GM18508 (cell line): ENCODE data around the gene CCL25.

ENCODE experiments used
- ATAC-seq: cut with Tn5 transposase; IDR thresholded peaks from one replicate; pipeline ENCODE4 v1.9.1; 2021; ENCODE audit warnings: moderate number of reproducible peaks; ENCODE audit not compliant: insufficient read depth, unreplicated experiment

Gene CCL25

DNA sequence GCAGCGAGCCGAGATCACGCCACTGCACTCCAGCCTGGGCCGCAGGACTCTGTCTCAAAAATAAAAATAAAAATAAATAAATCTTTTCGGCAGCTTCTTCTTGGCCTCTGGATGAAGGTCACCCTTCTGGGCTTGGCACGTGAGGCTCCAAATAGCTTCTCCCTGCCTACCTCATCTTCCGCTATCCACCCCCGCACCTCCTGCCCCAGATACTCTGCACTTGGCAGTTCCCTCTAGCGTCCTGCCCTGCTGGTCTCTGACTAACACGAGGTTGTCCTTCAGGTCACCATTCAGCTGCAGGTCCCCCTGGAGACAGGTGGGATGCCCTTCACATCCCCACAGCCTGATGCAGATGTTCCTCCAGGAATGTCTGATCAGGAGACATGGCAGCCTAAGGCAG, 8.5 kb upstream of the CCL25 start:
- ATAC-seq = no peak

DNA sequence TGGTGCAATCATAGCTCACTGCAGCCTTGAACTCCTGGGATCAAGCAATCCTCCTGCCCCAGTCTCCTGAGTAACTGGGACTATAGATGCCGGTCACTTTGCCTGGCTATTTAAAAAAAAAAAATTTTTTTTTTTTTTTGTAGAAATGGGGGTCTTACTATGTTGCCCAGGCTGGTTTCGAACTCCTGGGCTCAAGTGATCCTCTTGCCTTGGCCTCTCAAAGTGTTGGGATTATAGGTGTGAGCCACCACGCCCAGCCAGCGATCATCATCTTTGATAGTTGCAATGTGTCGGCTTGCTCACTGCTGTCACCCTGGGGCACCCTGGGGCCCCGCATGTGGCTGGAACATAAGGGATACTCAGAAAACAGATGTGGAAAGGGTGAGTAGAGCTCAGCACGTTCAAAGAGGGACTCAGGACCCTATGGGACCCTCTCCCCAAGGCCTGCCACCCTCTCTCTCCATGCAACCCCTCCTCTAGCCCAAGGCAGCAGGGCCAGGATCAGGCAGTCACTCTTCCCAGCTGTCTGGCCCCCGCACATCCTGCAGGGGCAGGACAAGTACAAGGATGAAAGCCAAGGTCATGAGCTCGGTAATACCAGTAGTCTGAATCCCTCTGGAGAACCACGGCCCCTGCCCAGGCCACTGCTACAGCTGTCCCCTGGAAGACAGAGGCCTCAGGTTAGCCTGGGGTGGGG, 6.5 kb upstream of the CCL25 start:
- no peak for ATAC-seq

- no peak for ATAC-seq
Observed at GRCh38 chr19:8046569-8047165, 5.9 kb upstream of the CCL25 start.

DNA sequence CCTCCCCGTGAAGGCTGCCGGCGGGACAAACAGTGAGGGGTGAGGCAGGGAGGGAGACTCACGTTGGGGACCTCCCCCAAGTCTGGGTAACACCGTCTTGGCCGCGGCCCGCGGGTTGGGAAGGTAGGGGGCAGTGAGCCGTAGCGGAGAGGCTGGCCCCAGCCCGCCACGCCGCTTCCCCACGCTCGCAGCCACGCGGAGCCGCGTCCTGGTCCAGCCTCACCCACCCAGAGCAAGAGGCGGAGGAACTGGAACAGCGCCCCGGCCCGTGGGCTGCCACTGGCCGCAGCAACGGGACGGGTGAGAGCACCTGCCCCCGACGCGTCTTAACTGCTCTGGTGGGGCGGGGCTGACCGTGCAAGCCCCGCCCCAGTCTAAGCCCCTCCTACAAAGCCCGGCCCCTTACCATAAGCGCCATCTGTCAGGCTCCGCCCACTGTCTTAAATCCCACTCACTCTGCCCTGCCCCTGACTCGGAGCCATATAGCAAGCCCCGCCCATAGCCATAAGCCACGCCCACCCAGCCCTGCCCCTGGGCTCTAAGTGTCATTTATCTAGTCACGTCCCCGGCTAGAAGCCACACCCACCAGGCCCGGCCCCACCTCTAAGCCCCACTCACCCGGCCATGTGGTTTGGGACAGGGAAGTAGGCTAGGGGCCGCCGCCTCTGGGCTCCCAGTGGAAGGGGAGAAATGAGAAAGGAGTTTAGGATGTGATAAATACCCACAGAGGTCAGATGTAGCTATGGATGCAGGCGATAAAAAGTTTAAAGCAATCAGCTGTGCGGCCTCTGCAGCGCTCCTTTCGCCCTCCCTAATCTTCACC, 2.1 kb upstream of the CCL25 start:
- no peak for ATAC-seq

GRCh38 chr19:8054169-8054568, 1.6 kb downstream of the CCL25 start:
- no peak for ATAC-seq

DNA sequence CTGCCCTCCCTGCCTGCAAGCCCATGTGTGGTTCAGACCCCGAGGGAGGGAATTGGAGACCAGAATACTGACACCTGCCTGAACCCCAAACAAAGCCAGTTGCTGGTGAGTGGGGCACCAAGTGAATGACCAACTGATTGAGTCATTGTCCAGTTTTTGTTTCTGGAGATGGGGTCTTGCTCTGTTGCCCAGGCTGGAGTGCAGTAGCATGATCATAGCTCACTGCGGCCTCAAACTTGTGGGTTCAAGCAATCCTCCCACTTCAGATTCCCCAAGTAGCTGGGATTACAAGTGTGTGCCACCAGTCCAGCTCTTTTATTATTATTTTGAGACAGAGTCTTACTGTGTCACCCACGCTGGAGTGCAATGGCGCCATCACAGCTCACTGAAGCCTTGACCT, 4.0 kb downstream of the CCL25 start:
- ATAC-seq = no peak

DNA sequence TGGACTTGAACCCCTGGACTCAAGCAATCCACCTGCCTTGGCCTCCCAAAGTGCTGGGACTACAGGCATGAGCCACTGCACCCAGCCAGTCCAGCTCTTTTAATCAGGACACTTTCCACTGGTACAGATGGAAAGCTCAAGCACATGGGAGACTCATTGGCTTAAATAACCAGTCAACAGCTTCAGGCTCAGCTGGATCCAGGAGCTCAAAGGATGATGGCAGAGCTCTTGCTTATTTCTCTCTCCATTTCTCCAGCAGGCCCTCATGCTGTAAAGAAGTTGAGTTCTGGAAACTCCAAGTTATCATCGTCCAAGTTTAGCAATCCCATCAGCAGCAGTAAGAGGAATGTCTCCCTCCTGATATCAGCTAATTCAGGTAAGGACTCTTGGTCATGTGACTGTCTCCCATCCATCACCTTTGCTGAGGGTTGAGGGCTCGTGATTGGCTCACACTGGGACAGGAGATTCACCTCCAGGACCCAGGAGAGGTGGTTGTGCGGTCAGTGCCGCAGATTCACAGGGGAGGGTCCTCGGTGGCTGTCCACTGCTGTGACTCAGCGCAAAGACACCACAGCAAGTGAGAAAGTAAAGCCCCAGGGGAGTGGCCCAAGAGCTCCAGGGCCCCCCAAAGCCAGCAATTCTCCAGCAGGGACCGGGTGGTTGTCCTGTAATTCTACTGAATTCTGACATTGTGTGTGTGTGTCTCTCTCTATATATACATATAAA, 5.1 kb downstream of the CCL25 start:
- ATAC-seq = no peak

DNA sequence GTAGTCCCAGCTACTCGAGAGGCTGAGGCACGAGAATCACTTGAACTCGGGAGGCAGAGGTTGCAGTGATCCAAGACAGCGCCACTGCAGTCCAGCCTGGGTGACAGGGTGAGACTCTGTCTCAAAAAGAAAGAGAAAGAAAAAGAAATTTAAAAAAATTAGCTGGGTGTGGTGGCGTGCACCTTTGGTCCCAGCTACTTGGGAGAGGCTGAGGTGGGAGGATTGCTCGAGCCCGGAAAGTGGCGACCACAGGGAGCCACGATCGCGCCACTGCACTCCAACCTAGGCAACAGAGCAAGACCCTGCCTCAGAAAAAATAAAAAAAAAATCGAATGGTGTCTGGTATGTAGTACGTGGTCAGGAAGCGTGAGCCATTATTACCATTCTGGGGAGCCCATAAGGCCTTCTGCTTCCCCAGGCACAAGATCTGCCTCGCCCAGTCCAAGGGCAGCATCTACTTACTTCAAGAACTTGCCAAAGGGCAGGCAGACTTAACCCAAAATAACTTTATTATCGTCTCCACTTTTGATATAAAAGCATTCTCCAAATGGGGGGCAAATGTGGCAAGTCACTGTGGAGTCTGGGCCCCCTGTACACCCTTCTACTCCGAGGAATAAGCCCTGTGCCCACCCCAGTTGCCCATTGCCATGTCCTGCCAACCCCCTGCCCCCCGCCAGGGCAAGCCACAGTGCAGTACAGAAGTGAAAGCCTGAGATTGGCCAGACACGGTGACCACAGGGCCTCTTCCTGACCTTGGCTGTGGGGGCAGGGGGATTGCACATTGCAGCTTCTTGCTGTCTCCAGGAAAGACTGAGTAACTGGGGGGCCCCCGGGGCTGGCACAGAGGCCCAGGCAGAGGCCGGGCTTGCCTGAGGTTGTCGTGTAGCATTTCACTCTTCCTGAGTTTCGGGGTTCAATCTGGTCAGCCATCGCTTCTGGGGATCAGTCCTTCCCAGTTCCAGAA, 12.6 kb downstream of the CCL25 start:
- no peak for ATAC-seq

- no peak for ATAC-seq
Observed at GRCh38 chr19:8065875-8066261, 13.3 kb downstream of the CCL25 start.

DNA sequence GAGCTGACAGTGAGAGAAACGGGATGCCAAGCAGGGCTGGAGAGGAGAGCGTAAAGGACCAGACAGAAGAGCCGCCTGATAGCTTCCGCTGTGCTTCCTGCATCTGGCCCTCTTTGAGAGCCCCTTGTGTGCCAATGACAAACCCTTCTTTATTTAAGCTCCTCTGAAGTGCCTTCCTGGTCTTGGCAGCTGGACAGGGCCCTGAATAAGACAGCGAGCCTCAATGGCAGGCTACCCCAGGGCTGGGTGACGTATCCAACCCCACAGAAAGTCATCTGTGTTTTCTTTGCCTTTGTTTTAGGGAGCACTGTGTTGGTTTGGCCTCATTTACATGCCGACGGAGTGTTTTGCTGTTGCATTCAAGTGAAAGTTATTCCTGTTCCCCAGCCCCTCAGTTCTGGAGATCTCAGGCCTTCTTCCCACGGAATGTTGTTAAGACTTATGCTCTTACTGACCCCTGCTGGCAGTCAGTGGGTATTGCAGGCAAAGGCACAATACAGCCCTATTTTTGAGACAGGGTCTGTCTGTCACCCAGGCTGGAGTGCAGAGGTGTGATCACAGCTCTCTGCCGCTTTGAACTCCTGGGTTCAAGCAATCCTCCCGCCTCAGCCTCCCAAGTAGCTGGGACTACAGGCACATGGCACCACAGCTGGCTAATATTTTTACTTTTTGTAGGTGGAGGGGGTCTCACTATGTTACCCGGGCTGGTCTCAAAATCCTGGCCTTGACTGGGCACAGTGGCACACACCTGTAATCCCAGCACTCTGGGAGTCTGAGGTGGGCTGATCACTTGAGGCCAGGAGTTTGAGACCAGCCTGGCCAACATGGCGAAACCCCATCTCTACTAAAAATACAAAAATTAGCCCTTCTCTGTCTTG, 16.8 kb downstream of the CCL25 start:
- no peak for ATAC-seq

DNA sequence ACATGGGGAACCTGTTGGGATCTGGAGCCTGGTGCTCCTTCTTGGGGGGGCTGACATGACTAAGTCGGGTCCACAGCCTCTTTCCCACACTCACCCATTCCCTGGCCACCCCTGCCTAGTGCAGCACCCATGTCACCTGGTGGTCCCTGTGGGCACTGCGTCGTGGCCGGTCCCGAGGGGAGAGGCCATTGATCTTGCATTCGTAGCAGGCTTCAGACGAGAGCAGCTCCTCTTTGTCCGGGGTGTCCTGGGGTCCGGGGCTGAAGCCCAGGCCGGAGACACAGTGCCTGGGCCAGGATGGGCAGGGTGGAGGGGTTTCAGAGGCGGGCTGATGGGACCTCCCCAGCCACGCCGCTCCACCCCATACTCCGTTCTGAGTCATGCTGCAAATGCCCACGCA, 19.4 kb downstream of the CCL25 start:
- ATAC-seq = no peak

GRCh38 chr19:8074501-8074900, 21.9 kb downstream of the CCL25 start:
- ATAC-seq = no peak

DNA sequence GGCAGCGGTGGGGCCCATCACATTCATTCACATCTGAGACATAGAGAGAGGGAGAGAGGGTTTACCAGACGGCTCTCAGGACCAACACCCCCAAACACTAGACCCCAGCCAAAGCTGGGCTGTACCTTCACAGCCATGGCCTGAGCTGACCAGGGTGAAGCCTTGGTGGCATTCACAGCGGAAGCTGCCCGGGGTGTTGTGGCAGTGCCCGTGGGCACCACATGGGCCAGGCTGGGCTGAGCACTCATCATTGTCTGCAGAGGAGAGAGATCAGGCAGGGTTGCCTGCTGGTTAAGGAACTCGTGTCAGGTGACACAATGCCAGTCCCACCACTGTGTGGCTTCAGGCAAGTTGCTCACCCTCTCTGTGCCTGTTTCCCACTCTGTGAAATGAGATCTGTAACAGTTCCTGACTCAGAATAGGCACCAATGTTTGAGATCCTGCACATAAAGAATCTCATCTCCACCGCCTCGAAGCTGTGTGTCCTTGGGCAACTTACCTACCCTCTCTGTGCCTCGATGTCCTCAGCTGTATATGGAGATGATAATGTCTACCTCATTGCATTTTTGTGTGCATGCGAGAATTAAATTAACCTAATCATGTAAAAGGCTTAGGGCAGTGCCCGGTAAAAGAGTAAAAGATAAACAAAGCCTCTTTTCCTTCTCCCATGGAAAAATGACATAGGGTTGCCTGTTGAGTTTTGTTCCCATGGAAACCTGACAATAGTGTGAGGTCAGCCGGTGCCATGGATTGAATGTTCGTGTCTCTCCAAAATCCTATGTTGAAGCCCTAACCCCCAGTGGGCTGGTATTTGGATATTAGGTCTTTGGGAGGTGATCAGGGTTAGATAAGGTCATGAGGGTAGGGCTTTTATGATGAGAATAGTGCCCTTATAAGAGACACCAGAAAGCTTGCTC, 22.9 kb downstream of the CCL25 start:
- no peak for ATAC-seq

DNA sequence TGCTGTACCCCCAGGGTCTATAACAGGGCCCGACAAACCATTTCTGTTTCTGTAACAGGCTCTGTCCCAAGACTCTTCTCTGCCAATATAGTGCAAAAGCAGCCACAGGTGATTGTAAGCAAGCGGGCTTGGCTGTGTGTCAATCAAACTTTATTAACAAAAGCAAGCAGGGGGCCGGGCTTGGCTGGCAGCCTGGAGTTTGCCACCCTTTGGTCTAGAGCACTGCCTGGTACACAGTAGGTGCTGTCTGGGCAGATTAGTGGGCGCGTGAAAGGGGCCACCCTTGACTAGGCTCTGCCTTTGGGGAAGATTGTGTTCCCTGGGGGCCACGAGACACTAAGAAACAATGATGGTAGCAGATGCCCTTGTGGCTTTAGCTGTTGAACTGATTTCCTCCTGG, 27.4 kb downstream of the CCL25 start:
- no peak for ATAC-seq

DNA sequence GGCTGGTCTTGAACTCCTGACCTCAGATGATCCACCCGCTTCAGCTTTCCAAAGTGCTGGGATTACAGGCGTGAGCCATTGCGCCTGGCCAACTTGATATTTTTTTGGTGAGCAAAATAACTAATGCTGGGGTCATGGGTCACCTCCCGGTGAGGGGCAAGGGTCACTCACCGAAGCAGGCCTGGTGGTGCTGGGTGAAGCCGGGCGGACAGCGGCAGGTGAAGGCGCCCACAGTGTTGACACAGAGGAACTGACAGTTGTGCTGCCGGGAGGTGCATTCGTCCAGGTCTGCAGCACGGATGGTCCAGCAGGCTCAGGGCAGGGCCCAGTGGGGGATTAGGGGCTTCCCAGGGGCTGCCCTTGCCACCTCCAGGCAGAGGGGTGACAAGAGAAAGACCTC, 28.3 kb downstream of the CCL25 start:
- no peak for ATAC-seq

DNA sequence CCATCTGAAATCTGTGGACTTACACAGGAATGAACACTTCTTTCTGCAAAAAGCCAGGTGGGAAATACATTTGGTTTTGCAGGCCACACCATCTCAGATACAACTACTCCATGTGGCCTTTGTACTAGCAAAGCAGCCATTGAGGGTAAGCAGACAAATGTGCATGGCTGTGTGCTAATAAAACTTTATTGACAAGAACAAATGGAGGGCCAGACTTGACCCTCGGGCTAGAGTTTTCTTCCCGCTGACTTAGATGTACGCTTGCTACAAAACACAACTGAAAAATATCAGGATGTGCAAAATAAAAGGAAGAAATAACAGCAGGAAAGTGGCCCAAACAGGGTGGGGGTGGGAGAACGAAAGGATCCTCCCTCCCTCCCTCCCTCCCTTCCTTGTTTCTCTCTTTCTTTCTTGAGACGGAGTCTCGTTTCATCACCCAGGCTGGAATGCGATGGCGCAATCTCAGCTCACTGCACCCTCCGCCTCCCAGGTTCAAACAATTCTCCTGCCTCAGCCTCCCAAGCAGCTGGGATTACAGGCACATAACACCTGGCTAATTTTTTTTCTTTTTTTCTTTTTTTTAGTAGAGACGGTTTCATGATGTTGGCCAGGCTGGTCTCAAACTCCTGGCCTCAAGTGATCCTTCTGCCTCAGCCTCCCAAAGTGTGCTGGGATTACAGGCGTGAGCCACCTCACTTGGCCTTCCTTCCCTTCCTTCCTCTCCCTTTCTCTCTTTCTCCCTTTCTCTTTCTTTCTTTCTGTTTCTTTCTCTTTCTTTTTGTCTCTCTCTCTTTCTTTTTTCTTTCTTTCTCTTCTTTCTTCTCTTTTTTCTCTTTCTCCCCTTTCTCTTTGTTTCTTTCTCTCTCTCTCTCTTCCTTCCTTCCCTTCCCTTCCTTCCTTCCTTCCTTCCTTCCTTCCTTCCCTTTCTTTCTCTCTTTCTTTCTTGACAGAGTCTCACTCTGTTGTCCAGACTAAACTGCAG, 29.3 kb downstream of the CCL25 start:
- no peak for ATAC-seq

- no peak for ATAC-seq
Observed at GRCh38 chr19:8083141-8083540, 30.6 kb downstream of the CCL25 start.
